PC-3 (cell line): ENCODE results near the gene NPW.

Experiments
- EZH2 ChIP-seq: fragments of 300-600 bp; sonication (generic); IDR thresholded peaks from one replicate; pipeline ENCODE4 v1.6.1; 2017; ENCODE audit warnings: antibody characterized with exemption, mild to moderate bottlenecking, low read length; ENCODE audit not compliant: unreplicated experiment
- EZH2phosphoT487 ChIP-seq: fragments of 300-600 bp; sonication (generic); IDR thresholded peaks from 2 replicates; pipeline ENCODE4 v1.6.1; 2018; ENCODE audit warnings: mild to moderate bottlenecking, antibody characterized with exemption, low read length, borderline replicate concordance
- TF ChIP-seq, protein P1 (sequence below): fragments of 300-600 bp; sonication (generic); conservative IDR thresholded peaks from 2 replicates; pipeline ENCODE4 v1.5.1; 2017; ENCODE audit warnings: antibody characterized with exemption, low read depth, mild to moderate bottlenecking, low read length

DNA sequence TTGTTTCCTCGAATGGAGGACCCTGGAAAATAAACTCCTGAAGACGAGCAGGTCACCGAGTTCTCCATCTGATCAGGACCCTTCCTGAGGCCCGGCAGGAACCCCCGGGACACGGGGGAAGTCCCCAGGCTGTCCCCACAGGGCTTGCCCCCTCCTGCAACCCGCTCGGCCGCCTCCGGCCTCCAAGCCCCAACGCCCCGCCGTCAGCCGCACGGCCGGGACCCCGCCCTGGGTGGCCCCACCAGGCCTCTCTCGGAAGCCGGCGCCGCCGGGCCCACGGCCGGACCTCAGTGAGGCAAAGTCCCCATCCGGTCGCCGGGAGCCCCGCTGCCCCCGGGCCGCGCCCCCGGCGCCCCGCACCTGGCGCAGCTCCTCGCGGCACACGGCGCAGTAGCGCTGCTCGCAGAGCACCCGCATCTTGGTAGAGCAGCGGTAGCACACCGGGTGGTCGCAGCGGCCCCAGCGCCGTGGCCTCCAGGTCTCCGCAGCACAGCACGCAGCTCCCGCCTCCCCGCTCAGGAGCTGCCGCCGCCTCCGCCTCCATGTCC is 10.3 kb upstream of the NPW start:
- TF ChIP-seq EZH2 (no peak), EZH2phosphoT487 (no peak)
- TF ChIP-seq, protein P1, sequence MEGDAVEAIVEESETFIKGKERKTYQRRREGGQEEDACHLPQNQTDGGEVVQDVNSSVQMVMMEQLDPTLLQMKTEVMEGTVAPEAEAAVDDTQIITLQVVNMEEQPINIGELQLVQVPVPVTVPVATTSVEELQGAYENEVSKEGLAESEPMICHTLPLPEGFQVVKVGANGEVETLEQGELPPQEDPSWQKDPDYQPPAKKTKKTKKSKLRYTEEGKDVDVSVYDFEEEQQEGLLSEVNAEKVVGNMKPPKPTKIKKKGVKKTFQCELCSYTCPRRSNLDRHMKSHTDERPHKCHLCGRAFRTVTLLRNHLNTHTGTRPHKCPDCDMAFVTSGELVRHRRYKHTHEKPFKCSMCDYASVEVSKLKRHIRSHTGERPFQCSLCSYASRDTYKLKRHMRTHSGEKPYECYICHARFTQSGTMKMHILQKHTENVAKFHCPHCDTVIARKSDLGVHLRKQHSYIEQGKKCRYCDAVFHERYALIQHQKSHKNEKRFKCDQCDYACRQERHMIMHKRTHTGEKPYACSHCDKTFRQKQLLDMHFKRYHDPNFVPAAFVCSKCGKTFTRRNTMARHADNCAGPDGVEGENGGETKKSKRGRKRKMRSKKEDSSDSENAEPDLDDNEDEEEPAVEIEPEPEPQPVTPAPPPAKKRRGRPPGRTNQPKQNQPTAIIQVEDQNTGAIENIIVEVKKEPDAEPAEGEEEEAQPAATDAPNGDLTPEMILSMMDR: no peak
